ENCODE measurements around the gene PALMD.

Gene PALMD

DNA sequence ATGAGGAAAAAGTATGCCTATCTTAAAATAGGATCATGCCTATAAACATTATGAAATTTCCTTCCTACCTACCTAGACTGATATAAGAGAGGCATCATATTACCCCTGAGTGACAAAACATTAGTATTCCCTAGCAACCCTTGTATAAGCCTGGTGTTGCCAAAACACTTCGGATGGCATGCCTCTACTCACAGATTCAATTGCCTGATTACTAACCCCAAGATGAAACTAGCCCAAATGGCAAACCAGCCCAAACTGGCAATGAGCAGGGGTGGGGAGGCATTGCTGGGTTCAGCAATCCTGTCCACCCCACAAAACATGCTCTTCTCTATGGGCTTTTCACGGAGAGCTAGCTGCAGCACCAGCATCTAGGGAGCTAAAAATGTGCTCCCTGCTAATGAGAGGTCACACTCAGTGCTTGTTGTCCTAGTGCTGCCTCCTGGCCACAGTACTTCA lies 13.9 kb downstream of the PALMD start:
- TF ChIP-seq, protein P1, sequence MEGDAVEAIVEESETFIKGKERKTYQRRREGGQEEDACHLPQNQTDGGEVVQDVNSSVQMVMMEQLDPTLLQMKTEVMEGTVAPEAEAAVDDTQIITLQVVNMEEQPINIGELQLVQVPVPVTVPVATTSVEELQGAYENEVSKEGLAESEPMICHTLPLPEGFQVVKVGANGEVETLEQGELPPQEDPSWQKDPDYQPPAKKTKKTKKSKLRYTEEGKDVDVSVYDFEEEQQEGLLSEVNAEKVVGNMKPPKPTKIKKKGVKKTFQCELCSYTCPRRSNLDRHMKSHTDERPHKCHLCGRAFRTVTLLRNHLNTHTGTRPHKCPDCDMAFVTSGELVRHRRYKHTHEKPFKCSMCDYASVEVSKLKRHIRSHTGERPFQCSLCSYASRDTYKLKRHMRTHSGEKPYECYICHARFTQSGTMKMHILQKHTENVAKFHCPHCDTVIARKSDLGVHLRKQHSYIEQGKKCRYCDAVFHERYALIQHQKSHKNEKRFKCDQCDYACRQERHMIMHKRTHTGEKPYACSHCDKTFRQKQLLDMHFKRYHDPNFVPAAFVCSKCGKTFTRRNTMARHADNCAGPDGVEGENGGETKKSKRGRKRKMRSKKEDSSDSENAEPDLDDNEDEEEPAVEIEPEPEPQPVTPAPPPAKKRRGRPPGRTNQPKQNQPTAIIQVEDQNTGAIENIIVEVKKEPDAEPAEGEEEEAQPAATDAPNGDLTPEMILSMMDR (IDR thresholded peaks at IDR 0.05; ENCODE audit: low read depth, low read length, poor library complexity, severe bottlenecking): no peak
- no peak for TF ChIP-seq EZH2phosphoT487 (IDR thresholded peaks at IDR 0.05; ENCODE audit: borderline replicate concordance, low read length)
- Histone ChIP-seq H3F3A (ENCODE audit: control insufficient read depth, insufficient read depth) (no peaks in the 10 kb centered on the region), H3K9me2 (replicated peaks; ENCODE audit: control insufficient read depth, low read length) (no peaks in the 10 kb centered on the region), H3K36me3 (ENCODE audit: control insufficient read depth, low read length) (no peaks in the 10 kb centered on the region), H3K4me2 (ENCODE audit: low read length) (no peak overlapping the region), H3K27me3 (ENCODE audit: control insufficient read depth, low read length) (no peaks in the 10 kb centered on the region), H3K4me3 (ENCODE audit: low read length) (no peak overlapping the region), H4K20me1 (ENCODE audit: control insufficient read depth, insufficient read depth, low read depth, low read length) (no peaks in the 10 kb centered on the region), H3K9me3 (ENCODE audit: control insufficient read depth, insufficient read depth, low read length) (no peaks in the 10 kb centered on the region), H3K4me1 (ENCODE audit: control insufficient read depth, low read length) (no peaks in the 10 kb centered on the region), H3K27ac (ENCODE audit: low read depth, low read length) (no peak overlapping the region), H3K79me2 (ENCODE audit: control insufficient read depth, low read length) (no peaks in the 10 kb centered on the region)

DNA sequence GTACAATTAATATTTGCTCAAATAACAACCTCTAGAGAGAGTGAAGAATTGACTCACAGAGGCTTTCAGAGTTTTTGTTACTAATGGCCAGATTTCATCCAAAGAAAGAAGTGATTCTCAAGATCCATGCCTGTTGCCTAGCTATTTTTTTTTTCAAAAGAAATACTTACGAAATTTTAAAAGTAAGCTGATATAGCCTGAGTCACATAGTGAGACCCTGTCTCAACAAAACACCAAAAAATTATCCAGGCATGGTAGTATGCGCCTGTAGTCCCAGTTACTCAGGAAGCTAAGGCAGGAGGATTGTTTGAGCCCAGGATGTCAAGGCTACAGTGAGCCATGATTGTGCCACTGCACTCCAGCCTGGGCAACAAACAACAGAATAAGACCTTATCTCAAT lies 14.6 kb downstream of the PALMD start:
- no peaks in the 10 kb centered on the region for H3K9me3 ChIP-seq (ENCODE audit: control insufficient read depth, insufficient read depth, low read length)
- no peak overlapping the region for H3K4me3 ChIP-seq (ENCODE audit: low read length)
- no peaks in the 10 kb centered on the region for H3F3A ChIP-seq (ENCODE audit: control insufficient read depth, insufficient read depth)
- no peaks in the 10 kb centered on the region for H3K36me3 ChIP-seq (ENCODE audit: control insufficient read depth, low read length)
- H3K27me3 ChIP-seq (ENCODE audit: control insufficient read depth, low read length): no peaks in the 10 kb centered on the region
- H3K9me2 ChIP-seq (replicated peaks; ENCODE audit: control insufficient read depth, low read length): no peaks in the 10 kb centered on the region
- TF ChIP-seq EZH2phosphoT487 (IDR thresholded peaks at IDR 0.05; ENCODE audit: borderline replicate concordance, low read length): no peak
- TF ChIP-seq, protein P1 (IDR thresholded peaks at IDR 0.05; ENCODE audit: low read depth, low read length, poor library complexity, severe bottlenecking): no peak
- no peak overlapping the region for H3K4me2 ChIP-seq (ENCODE audit: low read length)
- no peaks in the 10 kb centered on the region for H4K20me1 ChIP-seq (ENCODE audit: control insufficient read depth, insufficient read depth, low read depth, low read length)
- H3K27ac ChIP-seq (ENCODE audit: low read depth, low read length): no peak overlapping the region
- H3K4me1 ChIP-seq (ENCODE audit: control insufficient read depth, low read length): no peaks in the 10 kb centered on the region
- H3K79me2 ChIP-seq (ENCODE audit: control insufficient read depth, low read length): no peaks in the 10 kb centered on the region

DNA sequence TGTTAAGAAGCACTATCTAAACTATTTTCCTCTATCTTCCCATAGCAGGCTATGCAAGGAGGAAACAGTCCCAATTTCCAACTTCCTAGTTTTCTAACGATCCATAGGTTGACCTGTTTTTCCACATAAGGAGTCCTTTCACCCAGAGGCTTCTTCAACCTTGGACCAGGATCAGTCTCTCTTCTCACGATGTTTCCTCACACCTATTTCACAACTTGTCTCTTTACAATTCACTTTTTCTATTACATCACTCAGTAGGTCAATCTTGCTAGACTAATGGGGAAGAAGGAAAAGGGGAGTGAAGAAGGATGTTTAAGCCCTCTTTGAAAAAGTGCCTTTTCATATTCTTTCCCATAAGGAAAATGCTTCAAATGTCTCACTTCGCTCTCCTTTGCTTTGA lies 15.9 kb downstream of the PALMD start:
- H3F3A ChIP-seq (ENCODE audit: control insufficient read depth, insufficient read depth): no peaks in the 10 kb centered on the region
- H3K4me3 ChIP-seq (ENCODE audit: low read length): no peak overlapping the region
- no peaks in the 10 kb centered on the region for H3K9me2 ChIP-seq (replicated peaks; ENCODE audit: control insufficient read depth, low read length)
- H3K4me1 ChIP-seq (ENCODE audit: control insufficient read depth, low read length): no peaks in the 10 kb centered on the region
- no peak overlapping the region for H3K4me2 ChIP-seq (ENCODE audit: low read length)
- H4K20me1 ChIP-seq (ENCODE audit: control insufficient read depth, insufficient read depth, low read depth, low read length): no peaks in the 10 kb centered on the region
- TF ChIP-seq, protein P1 (IDR thresholded peaks at IDR 0.05; ENCODE audit: low read depth, low read length, poor library complexity, severe bottlenecking): no peak
- no peaks in the 10 kb centered on the region for H3K36me3 ChIP-seq (ENCODE audit: control insufficient read depth, low read length)
- no peaks in the 10 kb centered on the region for H3K79me2 ChIP-seq (ENCODE audit: control insufficient read depth, low read length)
- no peaks in the 10 kb centered on the region for H3K9me3 ChIP-seq (ENCODE audit: control insufficient read depth, insufficient read depth, low read length)
- no peak overlapping the region for H3K27ac ChIP-seq (ENCODE audit: low read depth, low read length)
- no peaks in the 10 kb centered on the region for H3K27me3 ChIP-seq (ENCODE audit: control insufficient read depth, low read length)
